Activated T-helper 17 cell treated with anti-CD3 and anti-CD28 coated beads, Interleukin-2, amount 50 U/mL, for 72 hours (primary cell): ENCODE measurements around the gene DUSP16. TPM values are rescaled to one million over a fixed set of nuclear protein-coding genes. Genes with fewer than 3 reads are reported as not detected.
A peak's percentile ranks its signal among the peaks of the same experiment; 100 is the strongest.

Source experiments
- ATAC-seq: fragments of 150-1000 bp; cut with Tn5 transposase; replicated peaks from 2 replicates; pipeline ENCODE4 v1.10.0; 2021; ENCODE audit warnings: mild to moderate bottlenecking, moderate library complexity
- H3K27ac Mint-ChIP-seq: one replicate; pipeline ENCODE4 v1.8.0; 2022; ENCODE audit warnings: mixed read lengths
- H3K27me3 Mint-ChIP-seq: one replicate; pipeline ENCODE4 v1.8.0; 2022; ENCODE audit warnings: mixed read lengths
- H3K36me3 Mint-ChIP-seq: one replicate; pipeline ENCODE4 v1.8.0; 2022; ENCODE audit warnings: low read depth, mild to moderate bottlenecking, mixed read lengths
- H3K4me1 Mint-ChIP-seq: one replicate; pipeline ENCODE4 v1.8.0; 2022; ENCODE audit warnings: mixed read lengths
- H3K4me3 Mint-ChIP-seq: one replicate; pipeline ENCODE4 v1.8.0; 2022; ENCODE audit warnings: mild to moderate bottlenecking, mixed read lengths
- H3K9me3 Mint-ChIP-seq: one replicate; pipeline ENCODE4 v1.8.0; 2022; ENCODE audit warnings: mixed read lengths
- total RNA-seq, 2 donors: library from RNA; stranded (reverse); gene quantifications; one replicate each; pipeline ENCODE4 v1.2.3, GENCODE V29; 2022

The DUSP16 gene
- total RNA-seq, 2 donors from 2014 or later: 68.8 to 125 TPM

- H3K9me3 Mint-ChIP-seq: peaks cover 7% of the 10 kb centered on the region
- no peak for ATAC-seq
- peak overlapping the region; percentile 97 for H3K27ac Mint-ChIP-seq
- H3K27me3 Mint-ChIP-seq: no peaks in the 10 kb centered on the region
- peaks cover 53% of the 10 kb centered on the region for H3K36me3 Mint-ChIP-seq
- H3K4me1 Mint-ChIP-seq: peaks cover 60% of the 10 kb centered on the region
- peak overlapping the region; percentile 74 for H3K4me3 Mint-ChIP-seq
Measured at GRCh38 chr12:12441429-12441807, 121.2 kb downstream of the DUSP16 start.

- H3K27ac Mint-ChIP-seq: peak overlapping the region; percentile 97
- ATAC-seq: no peak
- H3K4me3 Mint-ChIP-seq: peak overlapping the region; percentile 74
- H3K27me3 Mint-ChIP-seq: no peaks in the 10 kb centered on the region
- peaks cover 58% of the 10 kb centered on the region for H3K36me3 Mint-ChIP-seq
- peaks cover 7% of the 10 kb centered on the region for H3K9me3 Mint-ChIP-seq
- peaks cover 59% of the 10 kb centered on the region for H3K4me1 Mint-ChIP-seq
Measured at GRCh38 chr12:12440784-12441428, 121.8 kb downstream of the DUSP16 start.

- H3K27ac Mint-ChIP-seq: peak overlapping the region; percentile 97
- peak overlapping the region; percentile 74 for H3K4me3 Mint-ChIP-seq
- H3K36me3 Mint-ChIP-seq: peaks cover 65% of the 10 kb centered on the region
- H3K4me1 Mint-ChIP-seq: peaks cover 59% of the 10 kb centered on the region
- H3K9me3 Mint-ChIP-seq: peaks cover 7% of the 10 kb centered on the region
- no peaks in the 10 kb centered on the region for H3K27me3 Mint-ChIP-seq
- peak; percentile 86 for ATAC-seq
Measured at GRCh38 chr12:12439636-12440035, 123.0 kb downstream of the DUSP16 start.

GRCh38 chr12:12436831-12437345 is 125.8 kb downstream of the DUSP16 start:
- H3K4me3 Mint-ChIP-seq: peak overlapping the region; percentile 74
- peaks cover 72% of the 10 kb centered on the region for H3K36me3 Mint-ChIP-seq
- no peaks in the 10 kb centered on the region for H3K27me3 Mint-ChIP-seq
- peaks cover 60% of the 10 kb centered on the region for H3K4me1 Mint-ChIP-seq
- peaks cover 7% of the 10 kb centered on the region for H3K9me3 Mint-ChIP-seq
- peak overlapping the region; percentile 97 for H3K27ac Mint-ChIP-seq
- no peak for ATAC-seq

GRCh38 chr12:12433203-12433731 is 129.4 kb downstream of the DUSP16 start:
- Mint-ChIP-seq H3K9me3 (peaks cover 7% of the 10 kb centered on the region), H3K27me3 (no peaks in the 10 kb centered on the region), H3K4me1 (peaks cover 51% of the 10 kb centered on the region), H3K36me3 (peaks cover 55% of the 10 kb centered on the region), H3K4me3 (peak overlapping the region; percentile 75), H3K27ac (peak overlapping the region; percentile 86)
- ATAC-seq: no peak

GRCh38 chr12:12432364-12432763 is 130.3 kb downstream of the DUSP16 start:
- H3K4me1 Mint-ChIP-seq: peaks cover 54% of the 10 kb centered on the region
- H3K9me3 Mint-ChIP-seq: peaks cover 6% of the 10 kb centered on the region
- H3K27me3 Mint-ChIP-seq: no peaks in the 10 kb centered on the region
- H3K27ac Mint-ChIP-seq: peak overlapping the region; percentile 86
- peaks cover 46% of the 10 kb centered on the region for H3K36me3 Mint-ChIP-seq
- ATAC-seq: no peak
- peak overlapping the region; percentile 75 for H3K4me3 Mint-ChIP-seq

- Mint-ChIP-seq H3K27ac (peak overlapping the region; percentile 95), H3K4me1 (peaks cover 64% of the 10 kb centered on the region), H3K9me3 (peaks cover 7% of the 10 kb centered on the region), H3K36me3 (peaks cover 39% of the 10 kb centered on the region), H3K4me3 (peak overlapping the region; percentile 75), H3K27me3 (no peaks in the 10 kb centered on the region)
- peak; percentile 73 for ATAC-seq
Measured at GRCh38 chr12:12428961-12429657, 133.6 kb downstream of the DUSP16 start.

- peaks cover 57% of the 10 kb centered on the region for H3K4me1 Mint-ChIP-seq
- peak overlapping the region; percentile 75 for H3K4me3 Mint-ChIP-seq
- peak; percentile 54 for ATAC-seq
- H3K36me3 Mint-ChIP-seq: peaks cover 42% of the 10 kb centered on the region
- H3K27ac Mint-ChIP-seq: peak overlapping the region; percentile 95
- H3K9me3 Mint-ChIP-seq: peaks cover 10% of the 10 kb centered on the region
- no peaks in the 10 kb centered on the region for H3K27me3 Mint-ChIP-seq
Measured at GRCh38 chr12:12428047-12428446, 134.6 kb downstream of the DUSP16 start.

GRCh38 chr12:12427568-12427967 is 135.1 kb downstream of the DUSP16 start:
- peak overlapping the region; percentile 75 for H3K4me3 Mint-ChIP-seq

GRCh38 chr12:12425616-12426015 is 137.0 kb downstream of the DUSP16 start:
- Mint-ChIP-seq H3K4me1 (peaks cover 41% of the 10 kb centered on the region), H3K27ac (no peak overlapping the region), H3K4me3 (no peak overlapping the region), H3K9me3 (peaks cover 14% of the 10 kb centered on the region), H3K36me3 (peaks cover 49% of the 10 kb centered on the region), H3K27me3 (no peaks in the 10 kb centered on the region)
- ATAC-seq: no peak

More at GRCh38 chr12:12427568-12427967, 135.1 kb downstream of the DUSP16 start:
- H3K27ac Mint-ChIP-seq: peak overlapping the region; percentile 95
- no peak for ATAC-seq
- H3K9me3 Mint-ChIP-seq: peaks cover 10% of the 10 kb centered on the region
- peaks cover 52% of the 10 kb centered on the region for H3K4me1 Mint-ChIP-seq
- no peaks in the 10 kb centered on the region for H3K27me3 Mint-ChIP-seq
- H3K36me3 Mint-ChIP-seq: peaks cover 38% of the 10 kb centered on the region

- no peak for ATAC-seq
- Mint-ChIP-seq H3K9me3 (peaks cover 14% of the 10 kb centered on the region), H3K4me1 (peaks cover 40% of the 10 kb centered on the region), H3K27ac (peak overlapping the region; percentile 57), H3K27me3 (no peaks in the 10 kb centered on the region), H3K4me3 (peak overlapping the region; percentile 2), H3K36me3 (peaks cover 53% of the 10 kb centered on the region)
Measured at GRCh38 chr12:12425001-12425400, 137.7 kb downstream of the DUSP16 start.

Other genes starting within 250 kb of the DUSP16 start
- under 1 TPM; 0.63 to 0.74 TPM for gene MANSC1, start 212.6 kb downstream of the DUSP16 start, total RNA-seq
- gene BORCS5, start 205.8 kb downstream of the DUSP16 start, total RNA-seq: 10 to 100 TPM; 26.1 to 43.8 TPM
- gene CREBL2, start 49.0 kb upstream of the DUSP16 start, total RNA-seq: 10 to 100 TPM; 19.5 to 25.2 TPM
- 10 to 100 TPM; 25.2 to 32.7 TPM for gene GPR19, start 133.3 kb upstream of the DUSP16 start, total RNA-seq
- 10 to 100 TPM; 41.1 to 95.4 TPM for gene CDKN1B, start 154.5 kb upstream of the DUSP16 start, total RNA-seq
- 10 to 100 TPM in 1 of 2 donors, 1 to 10 TPM in 1; 8.7 to 42.2 TPM for gene APOLD1, start 222.8 kb upstream of the DUSP16 start, total RNA-seq